Measurements from ENCODE around the gene P2RX4. TPM values are rescaled to one million over a fixed set of nuclear protein-coding genes. Genes with fewer than 3 reads are reported as not detected.

The P2RX4 gene
- total RNA-seq, 2 donors from 2014 or later: 21.8 to 21.9 TPM

DNA sequence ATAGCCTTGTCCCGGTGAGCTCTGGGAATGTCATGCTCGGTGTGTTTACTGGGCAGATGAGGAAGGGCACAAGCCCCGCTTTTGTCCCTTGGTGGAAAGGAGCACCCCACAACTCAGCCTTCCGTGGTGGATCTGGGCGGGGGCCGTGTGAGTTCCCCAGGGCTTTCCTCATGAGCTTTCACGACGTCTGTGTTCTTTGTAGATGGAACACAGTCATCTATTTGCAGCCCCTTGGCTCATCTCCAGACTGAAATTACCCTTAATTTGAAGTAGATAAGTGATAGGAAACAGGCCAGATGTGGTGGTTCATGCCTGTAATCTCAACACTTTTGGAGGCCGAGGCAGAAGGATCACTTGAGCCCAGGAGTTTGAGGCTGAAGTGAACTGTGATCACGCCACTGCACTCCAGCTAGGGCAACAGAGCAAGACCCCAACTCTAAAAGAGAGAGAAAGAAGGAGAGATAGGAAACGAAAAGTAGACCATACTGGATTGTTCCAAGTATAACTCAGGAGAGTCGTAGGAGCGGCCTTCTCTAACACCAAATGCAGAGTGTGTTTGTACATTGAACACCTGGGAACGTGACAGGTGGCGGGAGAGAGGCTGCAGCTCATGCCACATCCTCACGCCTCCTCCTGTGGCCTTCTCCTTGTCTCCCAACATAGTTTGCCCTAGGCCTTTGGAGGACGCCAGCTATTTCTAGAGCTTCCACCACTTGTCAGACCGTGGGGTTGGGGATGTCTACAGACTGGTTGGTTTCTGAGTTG lies 8.8 kb downstream of the P2RX4 start:
- H3K4me1 ChIP-seq: peaks cover 0 to 12% of the 10 kb centered on the region in 2 donors
- TF ChIP-seq, protein P1, sequence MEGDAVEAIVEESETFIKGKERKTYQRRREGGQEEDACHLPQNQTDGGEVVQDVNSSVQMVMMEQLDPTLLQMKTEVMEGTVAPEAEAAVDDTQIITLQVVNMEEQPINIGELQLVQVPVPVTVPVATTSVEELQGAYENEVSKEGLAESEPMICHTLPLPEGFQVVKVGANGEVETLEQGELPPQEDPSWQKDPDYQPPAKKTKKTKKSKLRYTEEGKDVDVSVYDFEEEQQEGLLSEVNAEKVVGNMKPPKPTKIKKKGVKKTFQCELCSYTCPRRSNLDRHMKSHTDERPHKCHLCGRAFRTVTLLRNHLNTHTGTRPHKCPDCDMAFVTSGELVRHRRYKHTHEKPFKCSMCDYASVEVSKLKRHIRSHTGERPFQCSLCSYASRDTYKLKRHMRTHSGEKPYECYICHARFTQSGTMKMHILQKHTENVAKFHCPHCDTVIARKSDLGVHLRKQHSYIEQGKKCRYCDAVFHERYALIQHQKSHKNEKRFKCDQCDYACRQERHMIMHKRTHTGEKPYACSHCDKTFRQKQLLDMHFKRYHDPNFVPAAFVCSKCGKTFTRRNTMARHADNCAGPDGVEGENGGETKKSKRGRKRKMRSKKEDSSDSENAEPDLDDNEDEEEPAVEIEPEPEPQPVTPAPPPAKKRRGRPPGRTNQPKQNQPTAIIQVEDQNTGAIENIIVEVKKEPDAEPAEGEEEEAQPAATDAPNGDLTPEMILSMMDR (IDR thresholded peaks at IDR 0.05): no peak
- no peak for DNase-seq (ENCODE audit: low spot score)
- no peak overlapping the region for H3K4me3 ChIP-seq
- no peaks in the 10 kb centered on the region for H3K27me3 ChIP-seq
- no peak overlapping the region for H3K27ac ChIP-seq
- no peaks in the 10 kb centered on the region for H3K9me3 ChIP-seq
- H3K36me3 ChIP-seq: peaks cover 17% of the 10 kb centered on the region

DNA sequence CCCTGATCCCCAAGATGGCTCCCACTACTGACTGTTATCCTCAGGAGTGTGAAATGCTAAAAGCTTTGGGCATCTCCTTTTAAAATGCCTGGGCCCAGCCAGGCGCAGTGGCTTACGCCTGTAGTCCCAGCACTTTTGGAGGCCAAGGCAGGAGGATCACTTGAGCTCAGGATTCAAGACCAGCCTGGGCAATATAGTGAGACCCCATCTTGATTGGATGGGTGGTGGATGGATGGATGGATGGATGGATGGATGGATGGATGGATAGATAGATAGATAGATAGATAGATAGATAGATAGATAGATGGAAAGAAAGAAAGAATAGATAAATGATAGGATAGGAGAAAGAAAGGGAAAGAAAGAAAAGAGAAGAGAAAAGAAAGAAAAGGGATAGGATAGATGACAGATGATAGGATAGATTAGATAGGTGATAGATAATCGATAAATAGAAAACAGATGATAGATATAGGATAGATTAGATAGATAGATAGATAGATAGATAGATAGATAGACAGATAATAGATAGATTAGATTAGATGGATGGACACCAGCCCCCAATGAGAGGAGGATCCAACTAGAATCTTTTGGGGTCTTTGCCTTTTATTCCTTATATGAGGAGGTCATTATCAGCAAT lies 9.5 kb downstream of the P2RX4 start:
- Histone ChIP-seq H3K4me3 (no peak overlapping the region), H3K27me3 (no peaks in the 10 kb centered on the region), H3K4me1 (peaks cover 0 to 11% of the 10 kb centered on the region in 2 donors), H3K36me3 (peaks cover 18% of the 10 kb centered on the region), H3K27ac (no peak overlapping the region), H3K9me3 (no peaks in the 10 kb centered on the region)
- DNase-seq (ENCODE audit: low spot score): no peak
- TF ChIP-seq, protein P1 (IDR thresholded peaks at IDR 0.05): no peak

DNA sequence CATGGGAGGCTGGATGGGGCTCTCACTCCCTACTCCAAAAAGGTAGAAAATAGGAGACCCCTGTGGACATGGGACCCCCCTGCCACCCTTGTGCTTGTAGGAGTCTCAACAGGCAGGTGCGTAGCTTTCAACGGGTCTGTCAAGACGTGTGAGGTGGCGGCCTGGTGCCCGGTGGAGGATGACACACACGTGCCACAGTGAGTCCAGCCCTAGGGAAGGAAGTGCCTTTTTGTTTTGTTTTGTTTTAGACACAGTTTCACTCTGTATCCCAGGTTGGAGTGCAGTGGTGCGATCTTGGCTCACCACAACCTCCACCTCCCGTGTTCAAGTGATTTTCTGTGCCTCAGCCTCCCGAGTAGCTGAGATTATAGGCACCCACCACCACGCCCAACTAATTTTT lies 12.9 kb downstream of the P2RX4 start:
- TF ChIP-seq, protein P1 (IDR thresholded peaks at IDR 0.05): no peak
- Histone ChIP-seq H3K27ac (no peak overlapping the region), H3K4me3 (no peak overlapping the region), H3K27me3 (no peaks in the 10 kb centered on the region), H3K36me3 (peaks cover 19% of the 10 kb centered on the region), H3K9me3 (no peaks in the 10 kb centered on the region), H3K4me1 (no peaks in the 10 kb centered on the region)
- DNase-seq (ENCODE audit: low spot score): no peak

DNA sequence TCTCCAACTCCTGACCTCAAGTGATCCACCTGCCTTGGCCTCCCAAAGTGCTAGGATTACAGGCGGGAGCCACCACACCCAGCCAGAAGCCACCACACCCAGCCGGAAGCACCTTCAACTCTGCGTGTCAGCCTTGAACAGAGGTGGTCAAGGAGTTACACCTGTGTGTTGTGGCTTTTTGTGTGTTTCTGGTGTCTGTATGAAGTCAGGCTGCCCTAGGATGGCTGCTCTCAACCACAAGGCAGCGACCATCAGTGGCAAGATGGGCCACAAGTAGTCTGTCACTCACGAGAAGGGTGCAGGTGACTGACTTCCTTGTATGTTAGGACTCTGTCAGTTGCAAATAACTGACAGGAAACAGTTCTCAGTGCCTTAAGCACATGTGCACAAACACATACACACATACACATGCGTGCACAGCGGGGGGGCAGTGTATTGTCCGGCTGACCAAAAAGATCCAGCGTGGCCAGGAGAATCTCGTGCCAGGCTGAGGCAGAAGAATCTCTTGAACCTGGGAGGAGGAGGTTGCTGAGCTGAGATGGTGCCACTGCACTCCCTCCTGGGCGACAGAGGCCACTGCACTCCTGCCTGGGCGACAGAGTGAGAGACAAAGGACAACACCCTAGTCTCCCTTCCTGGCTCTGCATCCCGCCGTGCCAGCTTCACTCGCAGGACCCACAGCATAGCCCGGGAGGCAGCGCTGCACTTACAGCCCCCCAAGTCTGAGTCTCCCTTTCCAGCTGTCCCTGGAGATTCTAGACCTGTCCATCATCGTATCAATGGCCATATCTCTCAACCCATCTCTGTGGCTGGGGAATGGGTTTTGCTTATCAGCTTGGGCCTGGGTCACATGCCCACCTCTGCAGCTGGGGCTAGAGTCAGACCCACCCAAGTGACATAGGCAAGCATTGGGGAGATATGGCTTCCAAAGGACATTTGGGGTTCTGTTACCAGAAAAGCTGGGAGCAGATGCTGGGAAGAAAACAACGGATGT lies 13.7 kb downstream of the P2RX4 start:
- no peak for DNase-seq (ENCODE audit: low spot score)
- TF ChIP-seq, protein P1 (IDR thresholded peaks at IDR 0.05): no peak
- peaks cover 21% of the 10 kb centered on the region for H3K36me3 ChIP-seq
- no peaks in the 10 kb centered on the region for H3K9me3 ChIP-seq
- H3K27ac ChIP-seq: no peak overlapping the region
- H3K4me3 ChIP-seq: no peak overlapping the region
- no peaks in the 10 kb centered on the region for H3K4me1 ChIP-seq
- H3K27me3 ChIP-seq: no peaks in the 10 kb centered on the region

DNA sequence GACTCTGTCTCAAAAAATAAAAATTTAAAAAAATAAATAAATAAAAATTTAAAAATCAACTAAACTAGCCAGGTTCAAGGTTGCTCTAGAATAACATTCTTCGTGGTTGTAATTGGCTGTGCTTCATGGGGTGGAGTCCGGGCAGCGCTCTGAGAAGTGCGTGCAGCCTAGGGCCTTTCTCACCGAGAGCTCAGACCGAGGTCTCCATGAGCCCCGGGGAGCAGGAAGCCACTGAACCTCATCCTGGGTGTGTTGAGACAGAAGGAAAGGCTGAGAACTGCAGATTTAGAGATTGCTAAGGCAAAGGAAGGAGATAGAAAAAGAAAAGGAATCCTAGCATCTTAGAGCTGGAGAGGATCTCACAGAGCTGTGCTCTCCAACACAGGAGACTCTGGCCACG lies 14.7 kb downstream of the P2RX4 start:
- no peaks in the 10 kb centered on the region for H3K27me3 ChIP-seq
- TF ChIP-seq, protein P1 (IDR thresholded peaks at IDR 0.05): no peak
- H3K27ac ChIP-seq: no peak overlapping the region
- no peak overlapping the region for H3K4me3 ChIP-seq
- H3K36me3 ChIP-seq: peaks cover 31% of the 10 kb centered on the region
- no peak for DNase-seq (ENCODE audit: low spot score)
- H3K4me1 ChIP-seq: no peaks in the 10 kb centered on the region
- H3K9me3 ChIP-seq: no peaks in the 10 kb centered on the region
